HFFc6 (cell line): Measurements from ENCODE around the gene MLPH. TPM values are rescaled to one million over a fixed set of nuclear protein-coding genes. Genes with fewer than 3 reads are reported as not detected.

Experiments used
- DNase-seq: peaks from one replicate; pipeline ENCODE4 v3.0.0-alpha.2; 2018
- H3K27ac Mint-ChIP-seq: 2 replicates; pipeline ENCODE4 v1.8.0; 2020; ENCODE audit warnings: mild to moderate bottlenecking, mixed read lengths
- H3K27me3 Mint-ChIP-seq: 2 replicates; pipeline ENCODE4 v1.8.0; 2021; ENCODE audit warnings: mild to moderate bottlenecking, moderate library complexity, mixed read lengths; ENCODE audit not compliant: insufficient read depth
- H3K36me3 Mint-ChIP-seq: 2 replicates; pipeline ENCODE4 v1.8.0; 2021; ENCODE audit warnings: low read depth, mixed read lengths
- H3K4me1 Mint-ChIP-seq: 2 replicates; pipeline ENCODE4 v1.8.0; 2020; ENCODE audit warnings: low read depth, mixed read lengths
- H3K4me3 Mint-ChIP-seq: 2 replicates; pipeline ENCODE4 v1.8.0; 2020; ENCODE audit warnings: mild to moderate bottlenecking, moderate library complexity, mixed read lengths
- H3K9me3 Mint-ChIP-seq: 2 replicates; pipeline ENCODE4 v1.8.0; 2020; ENCODE audit warnings: mild to moderate bottlenecking, mixed read lengths
- CTCF ChIP-seq: fragments of 200-600 bp; sonication (generic); IDR thresholded peaks from 2 replicates; pipeline ENCODE4 v1.5.0; 2021; ENCODE audit warnings: antibody characterized with exemption, mild to moderate bottlenecking
- total RNA-seq, 6 experiments: library from RNA; stranded (reverse); fragmentation: NEBNext Ultra II Directional; extraction: Animal tissue kit (Norgen Biotek cat#: 25700); gene quantifications; 2 replicates in 1 of 6; 3 replicates in 5 of 6; pipeline ENCODE4 v1.2.3, GENCODE V29; 2021

MLPH gene
- total RNA-seq, 6 experiments from 2014 or later, result 32.0 to 44.1 (median 41.0) TPM

GRCh38 chr2:237546040-237546875 is 59.2 kb downstream of the MLPH start:
- no peaks in the 10 kb centered on the region; the same call in 1 of the 2 replicates for H3K27me3 Mint-ChIP-seq
- H3K4me3 Mint-ChIP-seq, result no peak overlapping the region
- no peaks in the 10 kb centered on the region for H3K9me3 Mint-ChIP-seq
- no peak for TF ChIP-seq CTCF
- no peak overlapping the region for H3K27ac Mint-ChIP-seq
- no peak for DNase-seq
- H3K36me3 Mint-ChIP-seq, result peaks cover 10% of the 10 kb centered on the region
- H3K4me1 Mint-ChIP-seq, result peaks cover 3% of the 10 kb centered on the region

GRCh38 chr2:237546876-237547395 is 59.9 kb downstream of the MLPH start:
- Mint-ChIP-seq H3K9me3 (no peaks in the 10 kb centered on the region), H3K27ac (no peak overlapping the region), H3K36me3 (peaks cover 8% of the 10 kb centered on the region), H3K27me3 (no peaks in the 10 kb centered on the region), H3K4me1 (no peaks in the 10 kb centered on the region), H3K4me3 (no peak overlapping the region)
- TF ChIP-seq CTCF, result no peak
- DNase-seq, result no peak

- no peak overlapping the region for H3K27ac Mint-ChIP-seq
Observed at GRCh38 chr2:237547841-237548416, 60.9 kb downstream of the MLPH start.

GRCh38 chr2:237549216-237549615 is 62.2 kb downstream of the MLPH start:
- H3K9me3 Mint-ChIP-seq, result no peaks in the 10 kb centered on the region; the same call in 1 of the 2 replicates
- no peak for DNase-seq

More at GRCh38 chr2:237547841-237548416, 60.9 kb downstream of the MLPH start:
- Mint-ChIP-seq H3K4me1 (no peaks in the 10 kb centered on the region), H3K36me3 (peaks cover 18% of the 10 kb centered on the region), H3K4me3 (no peak overlapping the region), H3K9me3 (no peaks in the 10 kb centered on the region), H3K27me3 (no peaks in the 10 kb centered on the region)
- no peak for DNase-seq
- TF ChIP-seq CTCF, result no peak

More at GRCh38 chr2:237549216-237549615, 62.2 kb downstream of the MLPH start:
- TF ChIP-seq CTCF, result no peak
- Mint-ChIP-seq H3K4me3 (no peak overlapping the region), H3K27ac (no peak overlapping the region), H3K4me1 (no peaks in the 10 kb centered on the region), H3K27me3 (no peaks in the 10 kb centered on the region), H3K36me3 (peaks cover 31% of the 10 kb centered on the region)
